Neural progenitor cell (in vitro differentiated cells): ENCODE data around the gene KIAA1210. TPM values are rescaled to one million over a fixed set of nuclear protein-coding genes. Genes with fewer than 3 reads are reported as not detected.

Source experiments
- DNase-seq: peaks from one replicate; pipeline ENCODE4 v3.0.0-alpha.2; 2016; ENCODE audit warnings: low spot score
- H2AFZ ChIP-seq: fragments of 200-600 bp; sonication (generic); replicated peaks from 2 replicates; pipeline ENCODE4 v1.6.1; 2016; ENCODE audit warnings: antibody characterized with exemption
- H3F3A ChIP-seq: fragments of 200-600 bp; sonication (generic); 2 replicates; pipeline ENCODE4 v1.6.1; 2016; ENCODE audit warnings: antibody characterized with exemption, low read depth
- H3K27ac ChIP-seq: fragments of 200-600 bp; sonication (generic); 2 replicates; pipeline ENCODE4 v1.5.1; 2016; ENCODE audit warnings: mild to moderate bottlenecking
- H3K27me3 ChIP-seq: fragments of 200-600 bp; sonication (generic); 2 replicates; pipeline ENCODE4 v1.6.1; 2016; ENCODE audit warnings: mild to moderate bottlenecking, moderate library complexity
- H3K36me3 ChIP-seq: fragments of 200-600 bp; sonication (generic); 2 replicates; pipeline ENCODE4 v1.5.1; 2016
- H3K4me1 ChIP-seq: fragments of 200-600 bp; sonication (generic); 2 replicates; pipeline ENCODE4 v1.6.1; 2016; ENCODE audit warnings: mixed run types
- H3K4me2 ChIP-seq: fragments of 200-600 bp; sonication (generic); 2 replicates; pipeline ENCODE4 v1.6.1; 2016
- H3K4me3 ChIP-seq: fragments of 200-600 bp; sonication (generic); 2 replicates; pipeline ENCODE4 v1.5.1; 2016
- H3K79me2 ChIP-seq: fragments of 200-600 bp; sonication (generic); 2 replicates; pipeline ENCODE4 v1.6.1; 2016; ENCODE audit warnings: low read depth
- H3K9ac ChIP-seq: fragments of 200-600 bp; sonication (generic); 2 replicates; pipeline ENCODE4 v1.6.1; 2016
- H3K9me3 ChIP-seq: fragments of 200-600 bp; sonication (generic); 2 replicates; pipeline ENCODE4 v1.5.1; 2016; ENCODE audit warnings: low read depth
- H4K20me1 ChIP-seq: fragments of 200-600 bp; sonication (generic); 2 replicates; pipeline ENCODE4 v1.6.1; 2016; ENCODE audit warnings: low read depth
- H3K27ac Mint-ChIP-seq: 3 replicates; pipeline ENCODE4 v1.8.0; 2021; ENCODE audit warnings: mixed read lengths
- H3K27me3 Mint-ChIP-seq: 2 replicates; pipeline ENCODE4 v1.8.0; 2022; ENCODE audit warnings: low read depth, mild to moderate bottlenecking, inconsistent platforms, moderate library complexity, mixed read lengths; ENCODE audit not compliant: insufficient read depth
- H3K36me3 Mint-ChIP-seq: 3 replicates; pipeline ENCODE4 v1.8.0; 2021; ENCODE audit warnings: mixed read lengths
- H3K4me1 Mint-ChIP-seq: 3 replicates; pipeline ENCODE4 v1.8.0; 2021; ENCODE audit warnings: mixed read lengths
- H3K4me3 Mint-ChIP-seq: 3 replicates; pipeline ENCODE4 v1.8.0; 2021; ENCODE audit warnings: mild to moderate bottlenecking, moderate library complexity, mixed read lengths
- H3K9me3 Mint-ChIP-seq: 3 replicates; pipeline ENCODE4 v1.8.0; 2020; ENCODE audit warnings: mixed read lengths
- EZH2 ChIP-seq: fragments of 200-600 bp; sonication (generic); IDR thresholded peaks from 2 replicates; pipeline ENCODE4 v1.6.1; 2017; ENCODE audit warnings: antibody characterized with exemption, mild to moderate bottlenecking, moderate library complexity
- EZH2phosphoT487 ChIP-seq: fragments of 200-600 bp; sonication (generic); IDR thresholded peaks from 2 replicates; pipeline ENCODE4 v1.6.1; 2017; ENCODE audit warnings: antibody characterized with exemption
- total RNA-seq: library from RNA; depleted of rRNA; stranded (reverse); fragments of >200 nt; gene quantifications from 2 replicates; pipeline ENCODE4 v1.2.3, GENCODE V29; 2015; ENCODE audit warnings: low replicate concordance
- TF ChIP-seq, protein P1 (sequence below): fragments of 200-600 bp; sonication (generic); IDR thresholded peaks from 2 replicates; pipeline ENCODE4 v1.5.1; 2017; ENCODE audit warnings: antibody characterized with exemption, mild to moderate bottlenecking

KIAA1210 gene
- total RNA-seq, 1 donor from 2014 or later: not detected

DNA sequence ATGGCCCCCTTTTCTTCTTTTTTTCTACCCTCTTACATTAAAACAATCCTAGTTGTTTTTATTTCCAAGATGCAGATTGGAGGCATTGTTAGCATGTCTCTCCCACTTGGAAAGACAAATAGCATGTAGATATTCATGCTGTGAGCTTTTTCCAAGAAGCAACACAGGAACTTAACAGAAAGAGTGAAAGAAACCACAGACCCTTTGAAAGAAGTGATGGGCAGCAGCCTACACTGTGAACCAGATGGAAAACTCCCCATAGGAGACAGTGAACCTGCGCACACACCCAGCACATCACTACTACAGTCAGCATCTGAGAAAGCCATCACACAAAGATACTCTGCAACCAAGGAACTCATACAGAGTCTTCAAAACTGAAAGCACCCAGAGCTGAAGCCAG is 37.0 kb downstream of the KIAA1210 start:
- TF ChIP-seq, protein P1, sequence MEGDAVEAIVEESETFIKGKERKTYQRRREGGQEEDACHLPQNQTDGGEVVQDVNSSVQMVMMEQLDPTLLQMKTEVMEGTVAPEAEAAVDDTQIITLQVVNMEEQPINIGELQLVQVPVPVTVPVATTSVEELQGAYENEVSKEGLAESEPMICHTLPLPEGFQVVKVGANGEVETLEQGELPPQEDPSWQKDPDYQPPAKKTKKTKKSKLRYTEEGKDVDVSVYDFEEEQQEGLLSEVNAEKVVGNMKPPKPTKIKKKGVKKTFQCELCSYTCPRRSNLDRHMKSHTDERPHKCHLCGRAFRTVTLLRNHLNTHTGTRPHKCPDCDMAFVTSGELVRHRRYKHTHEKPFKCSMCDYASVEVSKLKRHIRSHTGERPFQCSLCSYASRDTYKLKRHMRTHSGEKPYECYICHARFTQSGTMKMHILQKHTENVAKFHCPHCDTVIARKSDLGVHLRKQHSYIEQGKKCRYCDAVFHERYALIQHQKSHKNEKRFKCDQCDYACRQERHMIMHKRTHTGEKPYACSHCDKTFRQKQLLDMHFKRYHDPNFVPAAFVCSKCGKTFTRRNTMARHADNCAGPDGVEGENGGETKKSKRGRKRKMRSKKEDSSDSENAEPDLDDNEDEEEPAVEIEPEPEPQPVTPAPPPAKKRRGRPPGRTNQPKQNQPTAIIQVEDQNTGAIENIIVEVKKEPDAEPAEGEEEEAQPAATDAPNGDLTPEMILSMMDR: no peak
- TF ChIP-seq EZH2 (no peak), EZH2phosphoT487 (no peak)
- H3K9me3 ChIP-seq: no peaks in the 10 kb centered on the region
- no peak overlapping the region for H3K9ac ChIP-seq
- H3K27me3 ChIP-seq: no peaks in the 10 kb centered on the region
- no peak for DNase-seq
- H3K9me3 Mint-ChIP-seq: peaks cover 3% of the 10 kb centered on the region
- H3K36me3 Mint-ChIP-seq: no peaks in the 10 kb centered on the region
- no peak overlapping the region for H3K4me3 Mint-ChIP-seq
- no peaks in the 10 kb centered on the region for H3K36me3 ChIP-seq
- H3K4me3 ChIP-seq: no peak overlapping the region
- H3K27me3 Mint-ChIP-seq: peaks cover 2% of the 10 kb centered on the region
- H3K4me1 ChIP-seq: no peaks in the 10 kb centered on the region
- no peaks in the 10 kb centered on the region for H3K79me2 ChIP-seq
- no peak overlapping the region for H3K27ac ChIP-seq
- no peaks in the 10 kb centered on the region for H4K20me1 ChIP-seq
- H3K4me1 Mint-ChIP-seq: no peaks in the 10 kb centered on the region
- H3K4me2 ChIP-seq: no peak overlapping the region
- H3K27ac Mint-ChIP-seq: no peak overlapping the region
- H3F3A ChIP-seq: no peaks in the 10 kb centered on the region
- H2AFZ ChIP-seq: no peak overlapping the region

DNA sequence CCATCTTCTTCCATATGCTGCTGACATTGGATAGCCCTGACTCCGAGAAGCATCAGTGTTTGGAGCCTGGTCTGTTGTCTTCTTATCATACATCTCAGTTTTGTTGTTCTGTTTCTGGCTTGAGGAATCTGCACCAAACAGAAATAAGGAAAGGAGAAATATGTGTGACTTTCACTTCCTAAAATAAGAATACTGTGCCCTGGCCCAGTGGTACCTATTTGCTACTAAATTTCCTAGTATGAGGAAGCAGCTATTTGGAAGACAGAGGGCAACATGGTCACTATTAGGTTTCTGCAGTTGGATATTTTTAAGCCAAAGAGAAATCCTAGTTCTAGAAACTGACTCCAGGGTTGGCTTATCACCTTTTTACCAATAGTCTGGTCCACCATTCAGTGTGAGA is 38.0 kb downstream of the KIAA1210 start:
- no peaks in the 10 kb centered on the region for H3K4me1 Mint-ChIP-seq
- Histone ChIP-seq H3K79me2 (no peaks in the 10 kb centered on the region), H3K36me3 (no peaks in the 10 kb centered on the region), H3K9ac (no peak overlapping the region), H3K4me1 (no peaks in the 10 kb centered on the region), H3K9me3 (no peaks in the 10 kb centered on the region), H4K20me1 (no peaks in the 10 kb centered on the region), H3K27me3 (no peaks in the 10 kb centered on the region), H3F3A (no peaks in the 10 kb centered on the region), H3K27ac (no peak overlapping the region), H2AFZ (no peak overlapping the region), H3K4me3 (no peak overlapping the region), H3K4me2 (no peak overlapping the region)
- no peak overlapping the region for H3K4me3 Mint-ChIP-seq
- H3K9me3 Mint-ChIP-seq: peaks cover 3% of the 10 kb centered on the region
- DNase-seq: no peak
- no peaks in the 10 kb centered on the region for H3K36me3 Mint-ChIP-seq
- peaks cover 2% of the 10 kb centered on the region for H3K27me3 Mint-ChIP-seq
- TF ChIP-seq EZH2 (no peak), EZH2phosphoT487 (no peak)
- TF ChIP-seq, protein P1: no peak
- no peak overlapping the region for H3K27ac Mint-ChIP-seq

DNA sequence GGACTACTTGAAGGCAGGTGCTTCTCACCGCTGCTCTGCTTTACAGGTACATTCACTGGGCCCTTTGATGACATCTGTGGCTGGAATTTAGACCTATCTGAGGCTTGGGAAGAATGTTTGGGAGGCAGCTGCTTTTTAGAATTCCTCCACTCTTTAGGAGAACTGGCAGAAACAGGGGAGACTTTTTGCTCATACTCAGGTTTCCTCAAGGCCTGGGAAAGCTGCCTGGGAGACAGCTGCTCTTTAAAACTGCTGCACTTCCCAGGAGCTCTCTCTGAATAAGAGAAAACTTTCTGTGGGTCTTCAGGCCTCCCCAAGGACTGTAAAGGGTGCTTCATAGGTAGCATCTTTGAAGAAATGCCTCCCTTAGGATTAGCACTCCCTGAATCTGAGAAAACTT is 40.5 kb downstream of the KIAA1210 start:
- no peak overlapping the region for H3K27ac Mint-ChIP-seq
- Histone ChIP-seq H3K9me3 (no peaks in the 10 kb centered on the region), H3K79me2 (no peaks in the 10 kb centered on the region), H3K4me2 (no peak overlapping the region), H3K4me1 (no peaks in the 10 kb centered on the region), H3K36me3 (no peaks in the 10 kb centered on the region), H4K20me1 (no peaks in the 10 kb centered on the region), H3K9ac (no peak overlapping the region), H2AFZ (no peak overlapping the region), H3F3A (no peaks in the 10 kb centered on the region), H3K27ac (no peak overlapping the region), H3K4me3 (no peak overlapping the region), H3K27me3 (no peaks in the 10 kb centered on the region)
- no peaks in the 10 kb centered on the region for H3K36me3 Mint-ChIP-seq
- peaks cover 3% of the 10 kb centered on the region for H3K9me3 Mint-ChIP-seq
- H3K4me1 Mint-ChIP-seq: no peaks in the 10 kb centered on the region
- TF ChIP-seq EZH2 (no peak), EZH2phosphoT487 (no peak)
- TF ChIP-seq, protein P1: no peak
- no peak overlapping the region for H3K4me3 Mint-ChIP-seq
- no peak for DNase-seq
- peaks cover 5% of the 10 kb centered on the region for H3K27me3 Mint-ChIP-seq

DNA sequence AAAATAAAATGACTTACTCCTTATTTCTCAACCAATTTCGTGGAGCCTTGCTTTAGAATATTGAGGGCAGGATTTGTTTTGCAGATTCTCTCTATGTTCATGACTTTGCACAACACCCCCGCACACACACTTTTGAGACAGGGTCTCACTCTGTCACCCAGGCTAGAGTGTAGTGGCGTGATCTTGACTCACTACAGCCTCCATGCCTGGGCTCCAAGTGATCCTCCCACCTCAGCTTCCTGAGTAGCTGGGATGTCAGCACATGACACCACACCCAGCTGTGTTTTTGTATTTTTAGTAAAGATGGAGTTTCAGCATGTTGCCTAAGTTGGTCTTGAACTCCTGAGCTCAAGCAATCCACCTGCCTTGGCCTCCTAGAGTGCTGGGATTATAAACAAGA is 42.8 kb downstream of the KIAA1210 start:
- TF ChIP-seq EZH2phosphoT487 (no peak), EZH2 (no peak)
- TF ChIP-seq, protein P1: no peak
- Histone ChIP-seq H3K36me3 (no peaks in the 10 kb centered on the region), H3K27ac (no peak overlapping the region), H4K20me1 (no peaks in the 10 kb centered on the region), H3K4me3 (no peak overlapping the region), H3K79me2 (no peaks in the 10 kb centered on the region), H3K4me1 (no peaks in the 10 kb centered on the region), H3K9me3 (no peaks in the 10 kb centered on the region), H3F3A (no peaks in the 10 kb centered on the region), H3K9ac (no peak overlapping the region), H3K4me2 (no peak overlapping the region), H3K27me3 (no peaks in the 10 kb centered on the region), H2AFZ (no peak overlapping the region)
- Mint-ChIP-seq H3K27ac (no peak overlapping the region), H3K4me3 (no peak overlapping the region), H3K4me1 (no peaks in the 10 kb centered on the region), H3K27me3 (peaks cover 5% of the 10 kb centered on the region), H3K9me3 (peaks cover 5% of the 10 kb centered on the region), H3K36me3 (no peaks in the 10 kb centered on the region)
- no peak for DNase-seq
